HG02642 (cell line): ENCODE data around the gene FAHD1.

Experiments used
- ATAC-seq: cut with Tn5 transposase; IDR thresholded peaks from one replicate; pipeline ENCODE4 v1.9.1; 2021; ENCODE audit warnings: mild to moderate bottlenecking; ENCODE audit not compliant: unreplicated experiment, poor library complexity

Gene FAHD1

GRCh38 chr16:1816396-1817275 lies 10.4 kb upstream of the FAHD1 start:
- ATAC-seq: no peak

- no peak for ATAC-seq
Observed at GRCh38 chr16:1817276-1817589, 9.8 kb upstream of the FAHD1 start.

GRCh38 chr16:1817716-1818115 lies 9.3 kb upstream of the FAHD1 start:
- no peak for ATAC-seq

- no peak for ATAC-seq
Observed at GRCh38 chr16:1818204-1818872, 8.7 kb upstream of the FAHD1 start.

GRCh38 chr16:1818873-1819525 lies 8.0 kb upstream of the FAHD1 start:
- no peak for ATAC-seq

- ATAC-seq: no peak
Observed at GRCh38 chr16:1819611-1820010, 7.4 kb upstream of the FAHD1 start.

- ATAC-seq: no peak
Observed at GRCh38 chr16:1820096-1820945, 6.7 kb upstream of the FAHD1 start.

GRCh38 chr16:1820946-1821290 lies 6.1 kb upstream of the FAHD1 start:
- no peak for ATAC-seq

- ATAC-seq: no peak
Observed at GRCh38 chr16:1821861-1822611, 5.0 kb upstream of the FAHD1 start.

GRCh38 chr16:1822801-1823200 lies 4.2 kb upstream of the FAHD1 start:
- ATAC-seq: no peak

- no peak for ATAC-seq
Observed at GRCh38 chr16:1823821-1824220, 3.2 kb upstream of the FAHD1 start.

- ATAC-seq: no peak
Observed at GRCh38 chr16:1825381-1825863, 1.6 kb upstream of the FAHD1 start.

- ATAC-seq: peak; percentile 49
Observed at GRCh38 chr16:1825864-1826690, 929 bp upstream of the FAHD1 start.

GRCh38 chr16:1828645-1829410 lies 1.8 kb downstream of the FAHD1 start:
- no peak for ATAC-seq

- no peak for ATAC-seq
Observed at GRCh38 chr16:1830213-1830612, 3.2 kb downstream of the FAHD1 start.

- ATAC-seq: no peak
Observed at GRCh38 chr16:1831186-1832075, 4.4 kb downstream of the FAHD1 start.

- no peak for ATAC-seq
Observed at GRCh38 chr16:1832838-1833454, 5.9 kb downstream of the FAHD1 start.
